Small intestine (tissue), 7 donors: ENCODE measurements around the gene STRN. TPM values are rescaled to one million over a fixed set of nuclear protein-coding genes. Genes with fewer than 3 reads are reported as not detected.
"Not testable (repeated sequence)": the region's sequence is repeated elsewhere in the genome, so short reads cannot be mapped to it uniquely, and the experiment has no call there.

Source experiments
- DNase-seq, 2 donors: peaks; one replicate each; pipeline versions ENCODE4 v3.0.0 to v3.0.0-alpha.2; 2013
- FAIRE-seq: peaks from 2 replicates; lab custom pipeline; 2012; peaks lifted over from hg19 to GRCh38; lab: Jason Lieb, UNC
- H3K27ac ChIP-seq, 3 donors: one replicate each; pipeline ENCODE4 v1.5.1; 2013; ENCODE audit warnings: low read length in 2 of 3, mild to moderate bottlenecking in 2 of 3, control low read depth in 1 of 3, inconsistent platforms in 1 of 3, low read depth in 1 of 3, moderate library complexity in 1 of 3
- H3K27me3 ChIP-seq, 3 donors: one replicate each; pipeline ENCODE4 v1.6.1; 2013; ENCODE audit warnings: low read length in 3 of 3, inconsistent platforms in 1 of 3; ENCODE audit not compliant: control insufficient read depth in 3 of 3, insufficient read depth in 3 of 3
- H3K36me3 ChIP-seq, 3 donors: one replicate each; pipeline ENCODE4 v1.6.1; 2013; ENCODE audit warnings: low read length in 3 of 3, inconsistent platforms in 1 of 3, low read depth in 1 of 3, mild to moderate bottlenecking in 1 of 3, moderate library complexity in 1 of 3; ENCODE audit not compliant: control insufficient read depth in 3 of 3, insufficient read depth in 2 of 3
- H3K4me1 ChIP-seq, 3 donors: one replicate each; pipeline ENCODE4 v1.6.1; 2013; ENCODE audit warnings: low read length in 2 of 3, inconsistent platforms in 1 of 3, low read depth in 1 of 3, mild to moderate bottlenecking in 1 of 3, moderate library complexity in 1 of 3; ENCODE audit not compliant: control insufficient read depth in 3 of 3, insufficient read depth in 2 of 3
- H3K4me3 ChIP-seq, 3 donors: one replicate each; pipeline ENCODE4 v1.5.1; 2013; ENCODE audit warnings: low read length in 3 of 3, control low read depth in 1 of 3, inconsistent platforms in 1 of 3, low read depth in 1 of 3, mild to moderate bottlenecking in 1 of 3, moderate library complexity in 1 of 3
- H3K9me3 ChIP-seq, 2 donors: one replicate each; pipeline ENCODE4 v1.6.1; 2013; ENCODE audit warnings: low read depth in 1 of 2, low read length in 1 of 2; ENCODE audit not compliant: control insufficient read depth in 2 of 2, insufficient read depth in 1 of 2
- WGBS, 3 donors: extraction: QIAGEN DNeasy Blood & Tissue Kit; methylation state at CpG; one replicate each; pipeline ENCODE4 v1.1.7; 2013; 5-methylcytosine and 5-hydroxymethylcytosine counted together
- polyA plus RNA-seq, 4 donors: library from polyadenylated mRNA; stranded (reverse) in 3 of 4; unstranded in 1 of 4; fragments of 200-250 nt in 3 of 4; fragments of 120-200 nt in 1 of 4; gene quantifications; one replicate each; pipeline versions ENCODE4 v1.2.1 to v1.2.3, GENCODE V29; 2013
- donor health status: healthy with polysubstance abuse.
- donor health status: control.
- donor health status: control.
- donor health status: Bipolar disorder and iron deficiency.
- donor health status: healthy.

The STRN gene
- polyA plus RNA-seq, 4 donors: 4.9 to 16.6 (median 6.7) TPM

GRCh38 chr2:36839976-36840617 is 126.2 kb downstream of the STRN start:
- DNase-seq (peak; percentile 37 to 52), FAIRE-seq (no peak)
- WGBS, 3 donors: 24 to 67% (median 31%) methylated on average over 4 of the region's 4 CpGs
- Histone ChIP-seq H3K4me3 (no peak overlapping the region), H3K4me1 (peaks cover 0 to 2% (median 0%) of the 10 kb centered on the region in 3 donors), H3K27me3 (no peaks in the 10 kb centered on the region), H3K9me3 (peaks cover 0 to 2% of the 10 kb centered on the region in 2 donors), H3K27ac (no peak overlapping the region), H3K36me3 (peaks cover 0 to 2% (median 0%) of the 10 kb centered on the region in 3 donors)

DNA sequence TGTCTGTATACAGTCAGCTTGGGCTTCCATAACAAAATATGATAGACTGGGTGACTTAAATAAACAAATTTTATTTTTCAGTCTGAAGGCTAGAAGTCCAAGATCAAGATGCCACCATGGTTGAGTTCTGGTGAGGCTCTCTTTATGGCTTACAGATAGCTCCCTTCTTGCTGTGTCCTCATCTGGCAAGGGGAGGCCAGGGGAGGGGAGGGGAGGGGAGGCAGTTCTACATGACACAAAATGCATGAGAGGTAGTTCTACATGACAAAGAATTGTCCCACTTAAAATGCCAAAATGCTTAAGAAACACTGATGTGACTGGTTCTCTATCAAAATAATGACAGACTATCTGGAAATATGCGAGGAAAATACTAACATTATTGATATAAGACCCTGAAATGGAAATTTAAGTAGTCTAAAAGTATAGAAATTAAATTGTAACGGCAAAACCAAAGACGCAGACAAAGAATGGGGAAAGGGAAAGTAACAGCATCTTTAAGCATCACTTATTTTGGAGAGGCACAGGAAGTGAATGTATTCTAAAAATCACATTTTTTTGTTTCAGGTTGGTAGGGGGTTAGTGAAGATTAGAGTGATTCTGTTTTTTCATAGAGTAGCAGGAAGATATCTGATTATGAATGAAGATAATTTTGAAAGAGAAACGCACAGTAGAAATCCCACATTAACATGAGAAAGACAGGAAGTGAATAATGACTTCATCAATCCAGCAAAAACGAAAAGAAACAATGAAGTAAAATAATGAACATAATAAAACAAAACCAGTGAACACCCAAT is 131.4 kb downstream of the STRN start:
- Histone ChIP-seq H3K9me3 (peaks cover 0 to 2% of the 10 kb centered on the region in 2 donors), H3K36me3 (no peaks in the 10 kb centered on the region), H3K27me3 (no peaks in the 10 kb centered on the region), H3K4me3 (no peak overlapping the region), H3K27ac (no peak overlapping the region), H3K4me1 (peaks cover 0 to under 1% (median 0%) of the 10 kb centered on the region in 3 donors)
- 57 to 58% (median 57%) methylated on average over 5 of the region's 5 CpGs for WGBS, 3 donors
- FAIRE-seq: no peak
- DNase-seq: no peak

DNA sequence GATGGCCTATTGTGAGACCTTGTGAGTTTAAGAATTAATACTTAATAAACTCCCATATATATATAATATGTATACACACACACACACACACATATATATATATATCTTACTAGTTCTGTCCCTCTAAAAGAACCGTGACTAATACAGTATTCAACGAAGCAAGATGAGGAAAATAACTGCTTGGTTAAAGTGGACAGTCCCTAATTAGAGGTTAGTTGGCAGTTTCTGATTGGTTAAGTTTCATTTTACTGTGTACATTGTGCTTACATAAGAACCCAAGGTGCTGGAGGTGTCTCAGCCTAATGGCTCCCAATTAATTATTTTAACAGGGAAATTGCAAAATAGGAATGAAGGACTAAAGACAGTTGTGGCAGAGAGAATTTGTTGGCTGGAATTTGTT is 132.1 kb downstream of the STRN start:
- peaks cover 0 to 2% of the 10 kb centered on the region in 2 donors for H3K9me3 ChIP-seq
- H3K4me1 ChIP-seq: no peaks in the 10 kb centered on the region
- no peak overlapping the region for H3K27ac ChIP-seq
- no peaks in the 10 kb centered on the region for H3K27me3 ChIP-seq
- FAIRE-seq: no peak
- no peaks in the 10 kb centered on the region for H3K36me3 ChIP-seq
- no peak for DNase-seq
- 79 to 85% (median 82%) methylated on average over 2 of the region's 2 CpGs for WGBS, 3 donors
- H3K4me3 ChIP-seq: no peak overlapping the region

GRCh38 chr2:36831185-36831584 is 135.2 kb downstream of the STRN start:
- no peak overlapping the region for H3K4me3 ChIP-seq
- no peak for DNase-seq
- no peak overlapping the region for H3K27ac ChIP-seq
- no peaks in the 10 kb centered on the region for H3K9me3 ChIP-seq
- H3K27me3 ChIP-seq: no peaks in the 10 kb centered on the region
- H3K4me1 ChIP-seq: no peaks in the 10 kb centered on the region
- H3K36me3 ChIP-seq: no peaks in the 10 kb centered on the region
- FAIRE-seq: no peak
- 13 to 52% (median 19%) methylated on average over 1 of the region's 1 CpG for WGBS, 3 donors

GRCh38 chr2:36824683-36825082 is 141.7 kb downstream of the STRN start:
- not testable (repeated sequence) for H3K27me3 ChIP-seq, FAIRE-seq, H3K4me1 ChIP-seq, H3K9me3 ChIP-seq, H3K4me3 ChIP-seq, H3K36me3 ChIP-seq, H3K27ac ChIP-seq, DNase-seq
- WGBS, 3 donors: 61 to 73% (median 68%) methylated on average over 2 of the region's 2 CpGs

DNA sequence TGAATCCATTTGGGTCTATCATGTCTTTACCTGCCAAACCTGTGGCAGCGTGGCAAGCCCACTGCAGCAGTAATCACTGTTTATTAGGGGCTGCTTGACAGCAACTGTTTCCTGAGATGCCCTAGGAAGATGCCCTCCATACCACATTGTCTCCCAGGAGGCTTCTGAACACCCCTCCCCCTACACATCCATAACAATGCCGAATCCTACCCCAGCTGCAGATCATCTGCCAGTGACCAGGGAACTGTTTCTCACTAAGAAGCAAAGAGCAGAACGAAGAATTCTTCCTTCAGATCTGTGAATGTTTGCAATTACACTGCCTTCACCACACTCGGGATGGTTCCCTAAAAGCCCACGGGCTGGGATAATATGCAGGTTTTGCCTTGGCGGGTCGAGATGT is 142.1 kb downstream of the STRN start:
- FAIRE-seq (no peak), DNase-seq (no peak)
- Histone ChIP-seq H3K27ac (no peak overlapping the region), H3K4me1 (peaks cover 0 to 6% (median 6%) of the 10 kb centered on the region in 3 donors), H3K9me3 (no peaks in the 10 kb centered on the region), H3K27me3 (no peaks in the 10 kb centered on the region), H3K4me3 (no peak overlapping the region), H3K36me3 (no peaks in the 10 kb centered on the region)
- WGBS, 3 donors: 74 to 91% (median 84%) methylated on average over 7 of the region's 7 CpGs

GRCh38 chr2:36823862-36824261 is 142.5 kb downstream of the STRN start:
- no peak for FAIRE-seq
- Histone ChIP-seq H3K4me1 (peaks cover 0 to 6% (median 6%) of the 10 kb centered on the region in 3 donors), H3K27ac (no peak overlapping the region), H3K4me3 (no peak overlapping the region), H3K9me3 (no peaks in the 10 kb centered on the region), H3K36me3 (no peaks in the 10 kb centered on the region), H3K27me3 (no peaks in the 10 kb centered on the region)
- no peak for DNase-seq
- WGBS, 3 donors: 79 to 85% (median 80%) methylated on average over 10 of the region's 10 CpGs

DNA sequence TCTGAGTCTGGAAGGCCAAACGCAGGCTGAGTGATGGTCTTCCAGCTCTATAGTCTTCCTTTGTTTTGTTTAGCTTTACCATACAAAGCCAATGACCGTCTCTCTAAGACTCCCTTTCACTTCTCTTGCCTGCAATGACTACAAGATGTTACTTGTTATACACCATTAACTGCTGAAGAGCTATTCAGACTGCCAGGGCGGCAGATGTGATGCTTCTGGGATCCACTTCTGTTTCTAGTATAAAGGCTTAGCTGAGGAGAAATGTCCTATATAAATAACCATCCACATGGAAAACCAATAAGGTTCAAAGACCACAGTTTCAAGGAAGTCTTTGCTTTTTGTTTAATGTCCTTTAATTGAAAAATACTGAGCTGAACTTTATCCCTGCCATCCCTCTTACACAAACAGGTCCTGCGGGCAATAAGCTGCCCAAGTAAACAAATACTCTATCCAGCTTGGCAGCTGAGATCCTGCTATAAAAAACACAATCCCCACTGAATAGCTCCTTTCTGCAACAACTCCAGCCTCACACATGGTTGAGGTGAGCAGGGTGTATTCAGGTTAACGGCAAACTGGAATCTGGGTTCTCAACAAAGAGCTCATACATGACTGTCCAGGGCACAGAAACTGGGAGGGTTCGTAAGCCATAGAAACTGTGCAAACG is 145.3 kb downstream of the STRN start:
- FAIRE-seq: no peak
- Histone ChIP-seq H3K36me3 (no peaks in the 10 kb centered on the region), H3K4me1 (peaks cover 0 to 9% (median 6%) of the 10 kb centered on the region in 3 donors), H3K9me3 (no peaks in the 10 kb centered on the region), H3K27me3 (no peaks in the 10 kb centered on the region), H3K4me3 (no peak overlapping the region), H3K27ac (peak overlapping the region in 2 of 3 donors; percentile 22 to 24)
- DNase-seq: peak; percentile 55 to 74
- WGBS, 3 donors: 15 to 52% (median 29%) methylated on average over 7 of the region's 7 CpGs
